GM23338 (cell line): ENCODE measurements around the gene FAM83C. TPM values are rescaled to one million over a fixed set of nuclear protein-coding genes. Genes with fewer than 3 reads are reported as not detected.

Source experiments
- ATAC-seq: fragments of 200-7000 bp; cut with Tn5 transposase; 3 replicates; pipeline ENCODE4 v1.9.1; 2020
- DNase-seq: peaks from one replicate; pipeline ENCODE4 v3.0.0-alpha.2; 2015; ENCODE audit warnings: low spot score
- H2AFZ ChIP-seq: fragments of 200-600 bp; sonication (generic); 2 replicates; pipeline ENCODE4 v1.8.0; 2016; ENCODE audit warnings: antibody characterized with exemption, mild to moderate bottlenecking, moderate library complexity
- H3F3A ChIP-seq: fragments of 200-600 bp; sonication (generic); replicated peaks from 2 replicates; pipeline ENCODE4 v1.8.0; 2017; ENCODE audit warnings: antibody characterized with exemption, mixed run types, low read depth
- H3K27ac ChIP-seq: fragments of 200-600 bp; sonication (generic); 2 replicates; pipeline ENCODE4 v1.6.1; 2016; ENCODE audit warnings: low read depth
- H3K27me3 ChIP-seq: fragments of 200-600 bp; sonication (generic); 2 replicates; pipeline ENCODE4 v1.8.0; 2016; ENCODE audit warnings: mild to moderate bottlenecking, mixed run types, moderate library complexity; ENCODE audit not compliant: insufficient read depth
- H3K36me3 ChIP-seq: fragments of 200-600 bp; sonication (generic); 2 replicates; pipeline ENCODE4 v1.8.0; 2016; ENCODE audit warnings: mild to moderate bottlenecking; ENCODE audit not compliant: insufficient read depth
- H3K4me1 ChIP-seq: fragments of 200-600 bp; sonication (generic); 2 replicates; pipeline ENCODE4 v1.8.0; 2016; ENCODE audit warnings: mild to moderate bottlenecking, moderate library complexity; ENCODE audit not compliant: insufficient read depth
- H3K4me2 ChIP-seq: fragments of 200-600 bp; sonication (generic); 2 replicates; pipeline ENCODE4 v1.7.1; 2017; ENCODE audit warnings: mixed run types
- H3K4me3 ChIP-seq: fragments of 200-600 bp; sonication (generic); 2 replicates; pipeline ENCODE4 v1.6.1; 2016; ENCODE audit warnings: mixed run types
- H3K79me2 ChIP-seq: fragments of 200-600 bp; sonication (generic); replicated peaks from 2 replicates; pipeline ENCODE4 v1.8.0; 2017; ENCODE audit warnings: mild to moderate bottlenecking; ENCODE audit not compliant: insufficient read depth
- H3K9me2 ChIP-seq: fragments of 200-600 bp; sonication (generic); 2 replicates; pipeline ENCODE4 v1.8.0; 2017; ENCODE audit not compliant: insufficient read depth
- H4K20me1 ChIP-seq: fragments of 200-600 bp; sonication (generic); replicated peaks from 2 replicates; pipeline ENCODE4 v1.8.0; 2017; ENCODE audit warnings: mild to moderate bottlenecking; ENCODE audit not compliant: insufficient read depth
- H3K27ac Mint-ChIP-seq: 2 replicates; pipeline ENCODE4 v1.8.0; 2020; ENCODE audit warnings: inconsistent platforms, mild to moderate bottlenecking, moderate library complexity, mixed read lengths
- H3K27me3 Mint-ChIP-seq: 3 replicates; pipeline ENCODE4 v1.8.0; 2022; ENCODE audit warnings: low read depth, mild to moderate bottlenecking, moderate library complexity, mixed read lengths, inconsistent platforms; ENCODE audit not compliant: insufficient read depth, poor library complexity
- H3K36me3 Mint-ChIP-seq: 3 replicates; pipeline ENCODE4 v1.8.0; 2021; ENCODE audit warnings: low read depth, mild to moderate bottlenecking, inconsistent platforms, moderate library complexity, mixed read lengths
- H3K4me1 Mint-ChIP-seq: 3 replicates; pipeline ENCODE4 v1.8.0; 2020; ENCODE audit warnings: mild to moderate bottlenecking, inconsistent platforms, mixed read lengths
- H3K4me3 Mint-ChIP-seq: 3 replicates; pipeline ENCODE4 v1.8.0; 2021; ENCODE audit warnings: moderate library complexity, mild to moderate bottlenecking, inconsistent platforms, mixed read lengths
- H3K9me3 Mint-ChIP-seq: 3 replicates; pipeline ENCODE4 v1.8.0; 2020; ENCODE audit warnings: moderate library complexity, mild to moderate bottlenecking, inconsistent platforms, mixed read lengths
- CREB1 ChIP-seq: fragments of 250-450 bp; sonication (Bioruptor Pico); IDR thresholded peaks from 2 replicates; pipeline ENCODE4 v1.5.0; 2020; ENCODE audit warnings: low read depth, mild to moderate bottlenecking, moderate library complexity
- CTCF ChIP-seq, 2 experiments: fragments of 200-600 bp in 1 of 2; sonication (generic) in 1 of 2; conservative IDR thresholded peaks; 2 replicates each; pipeline versions ENCODE4 v1.5.1 to v1.6.1; 2016 to 2017; ENCODE audit warnings: antibody characterized with exemption in 2 of 2, low read depth in 2 of 2, mild to moderate bottlenecking in 2 of 2, moderate library complexity in 1 of 2
- EZH2 ChIP-seq: fragments of 200-600 bp; sonication (generic); IDR thresholded peaks from one replicate; pipeline ENCODE4 v1.8.0; 2017; ENCODE audit warnings: antibody characterized with exemption, mild to moderate bottlenecking, low read depth; ENCODE audit not compliant: unreplicated experiment
- JUNB ChIP-seq: IDR thresholded peaks from one replicate; pipeline ENCODE4 v1.6.1; 2016; ENCODE audit warnings: antibody characterized with exemption; ENCODE audit not compliant: unreplicated experiment
- NANOG ChIP-seq: IDR thresholded peaks from 2 replicates; pipeline ENCODE4 v1.6.1; 2016; ENCODE audit warnings: antibody characterized with exemption, borderline replicate concordance
- STAT1 ChIP-seq: IDR thresholded peaks from one replicate; pipeline ENCODE4 v1.6.1; 2016; ENCODE audit warnings: antibody characterized with exemption; ENCODE audit not compliant: unreplicated experiment
- ZNF114 ChIP-seq: fragments of 250-450 bp; sonication (Bioruptor Pico); IDR thresholded peaks from 2 replicates; pipeline ENCODE4 v1.5.0; 2020; ENCODE audit warnings: mild to moderate bottlenecking, moderate library complexity
- polyA plus RNA-seq: library from polyadenylated mRNA; unstranded; fragments of >200 nt; fragmentation: Nextera tagmentation; extraction: Ambion mirVana; gene quantifications from 2 replicates; pipeline ENCODE4 v1.2.1, GENCODE V29; 2016
- total RNA-seq: library from RNA; depleted of rRNA; stranded (reverse); fragments of >200 nt; shearing (Covaris generic); gene quantifications from 2 replicates; pipeline ENCODE4 v1.2.3, GENCODE V29; 2014
- TF ChIP-seq, protein P1 (sequence below): IDR thresholded peaks from one replicate; pipeline ENCODE4 v1.6.1; 2018; ENCODE audit warnings: antibody characterized with exemption; ENCODE audit not compliant: unreplicated experiment
- TF ChIP-seq, protein P2 (sequence below): fragments of 250-450 bp; sonication (Bioruptor Pico); IDR thresholded peaks from 2 replicates; pipeline ENCODE4 v1.5.0; 2020; ENCODE audit warnings: mild to moderate bottlenecking, moderate library complexity

Gene FAM83C
- total and polyA plus RNA-seq, 2 experiments from 2014 or later: 0.10 TPM; not detected in 1

GRCh38 chr20:35341366-35342028 lies 49.3 kb upstream of the FAM83C start:
- peaks cover 10% of the 10 kb centered on the region for H3K36me3 ChIP-seq
- H3K27ac Mint-ChIP-seq: no peak overlapping the region
- no peaks in the 10 kb centered on the region for H3K79me2 ChIP-seq
- peaks cover 6% of the 10 kb centered on the region; the same call in 1 of the 2 replicates for H4K20me1 ChIP-seq
- no peak overlapping the region for H3K4me3 ChIP-seq
- no peak overlapping the region for H3K4me3 Mint-ChIP-seq
- H3K9me3 Mint-ChIP-seq: no peaks in the 10 kb centered on the region
- H3K4me1 Mint-ChIP-seq: peaks cover 6% of the 10 kb centered on the region; the same call in 1 of the 3 replicates
- no peaks in the 10 kb centered on the region for H3K27me3 ChIP-seq
- DNase-seq (no peak), ATAC-seq (no peak)
- peaks cover 22% of the 10 kb centered on the region for H3K36me3 Mint-ChIP-seq
- no peaks in the 10 kb centered on the region; the same call in 1 of the 2 replicates for H3F3A ChIP-seq
- peak overlapping the region; percentile 43; the same call in 1 of the 2 replicates for H3K27ac ChIP-seq
- no peaks in the 10 kb centered on the region for H3K9me2 ChIP-seq
- H2AFZ ChIP-seq: no peak overlapping the region
- no peak overlapping the region for H3K4me2 ChIP-seq
- TF ChIP-seq EZH2 (no peak), JUNB (no peak), NANOG (no peak), CTCF (conservative IDR thresholded peaks at IDR 0.05; ENCODE audit: low read depth in 2 of 2) (no peak), CREB1 (CRISPR knock-in tag) (no peak), ZNF114 (CRISPR knock-in tag) (no peak), STAT1 (no peak)
- TF ChIP-seq, protein P1, sequence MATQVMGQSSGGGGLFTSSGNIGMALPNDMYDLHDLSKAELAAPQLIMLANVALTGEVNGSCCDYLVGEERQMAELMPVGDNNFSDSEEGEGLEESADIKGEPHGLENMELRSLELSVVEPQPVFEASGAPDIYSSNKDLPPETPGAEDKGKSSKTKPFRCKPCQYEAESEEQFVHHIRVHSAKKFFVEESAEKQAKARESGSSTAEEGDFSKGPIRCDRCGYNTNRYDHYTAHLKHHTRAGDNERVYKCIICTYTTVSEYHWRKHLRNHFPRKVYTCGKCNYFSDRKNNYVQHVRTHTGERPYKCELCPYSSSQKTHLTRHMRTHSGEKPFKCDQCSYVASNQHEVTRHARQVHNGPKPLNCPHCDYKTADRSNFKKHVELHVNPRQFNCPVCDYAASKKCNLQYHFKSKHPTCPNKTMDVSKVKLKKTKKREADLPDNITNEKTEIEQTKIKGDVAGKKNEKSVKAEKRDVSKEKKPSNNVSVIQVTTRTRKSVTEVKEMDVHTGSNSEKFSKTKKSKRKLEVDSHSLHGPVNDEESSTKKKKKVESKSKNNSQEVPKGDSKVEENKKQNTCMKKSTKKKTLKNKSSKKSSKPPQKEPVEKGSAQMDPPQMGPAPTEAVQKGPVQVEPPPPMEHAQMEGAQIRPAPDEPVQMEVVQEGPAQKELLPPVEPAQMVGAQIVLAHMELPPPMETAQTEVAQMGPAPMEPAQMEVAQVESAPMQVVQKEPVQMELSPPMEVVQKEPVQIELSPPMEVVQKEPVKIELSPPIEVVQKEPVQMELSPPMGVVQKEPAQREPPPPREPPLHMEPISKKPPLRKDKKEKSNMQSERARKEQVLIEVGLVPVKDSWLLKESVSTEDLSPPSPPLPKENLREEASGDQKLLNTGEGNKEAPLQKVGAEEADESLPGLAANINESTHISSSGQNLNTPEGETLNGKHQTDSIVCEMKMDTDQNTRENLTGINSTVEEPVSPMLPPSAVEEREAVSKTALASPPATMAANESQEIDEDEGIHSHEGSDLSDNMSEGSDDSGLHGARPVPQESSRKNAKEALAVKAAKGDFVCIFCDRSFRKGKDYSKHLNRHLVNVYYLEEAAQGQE: no peak
- TF ChIP-seq, protein P2, sequence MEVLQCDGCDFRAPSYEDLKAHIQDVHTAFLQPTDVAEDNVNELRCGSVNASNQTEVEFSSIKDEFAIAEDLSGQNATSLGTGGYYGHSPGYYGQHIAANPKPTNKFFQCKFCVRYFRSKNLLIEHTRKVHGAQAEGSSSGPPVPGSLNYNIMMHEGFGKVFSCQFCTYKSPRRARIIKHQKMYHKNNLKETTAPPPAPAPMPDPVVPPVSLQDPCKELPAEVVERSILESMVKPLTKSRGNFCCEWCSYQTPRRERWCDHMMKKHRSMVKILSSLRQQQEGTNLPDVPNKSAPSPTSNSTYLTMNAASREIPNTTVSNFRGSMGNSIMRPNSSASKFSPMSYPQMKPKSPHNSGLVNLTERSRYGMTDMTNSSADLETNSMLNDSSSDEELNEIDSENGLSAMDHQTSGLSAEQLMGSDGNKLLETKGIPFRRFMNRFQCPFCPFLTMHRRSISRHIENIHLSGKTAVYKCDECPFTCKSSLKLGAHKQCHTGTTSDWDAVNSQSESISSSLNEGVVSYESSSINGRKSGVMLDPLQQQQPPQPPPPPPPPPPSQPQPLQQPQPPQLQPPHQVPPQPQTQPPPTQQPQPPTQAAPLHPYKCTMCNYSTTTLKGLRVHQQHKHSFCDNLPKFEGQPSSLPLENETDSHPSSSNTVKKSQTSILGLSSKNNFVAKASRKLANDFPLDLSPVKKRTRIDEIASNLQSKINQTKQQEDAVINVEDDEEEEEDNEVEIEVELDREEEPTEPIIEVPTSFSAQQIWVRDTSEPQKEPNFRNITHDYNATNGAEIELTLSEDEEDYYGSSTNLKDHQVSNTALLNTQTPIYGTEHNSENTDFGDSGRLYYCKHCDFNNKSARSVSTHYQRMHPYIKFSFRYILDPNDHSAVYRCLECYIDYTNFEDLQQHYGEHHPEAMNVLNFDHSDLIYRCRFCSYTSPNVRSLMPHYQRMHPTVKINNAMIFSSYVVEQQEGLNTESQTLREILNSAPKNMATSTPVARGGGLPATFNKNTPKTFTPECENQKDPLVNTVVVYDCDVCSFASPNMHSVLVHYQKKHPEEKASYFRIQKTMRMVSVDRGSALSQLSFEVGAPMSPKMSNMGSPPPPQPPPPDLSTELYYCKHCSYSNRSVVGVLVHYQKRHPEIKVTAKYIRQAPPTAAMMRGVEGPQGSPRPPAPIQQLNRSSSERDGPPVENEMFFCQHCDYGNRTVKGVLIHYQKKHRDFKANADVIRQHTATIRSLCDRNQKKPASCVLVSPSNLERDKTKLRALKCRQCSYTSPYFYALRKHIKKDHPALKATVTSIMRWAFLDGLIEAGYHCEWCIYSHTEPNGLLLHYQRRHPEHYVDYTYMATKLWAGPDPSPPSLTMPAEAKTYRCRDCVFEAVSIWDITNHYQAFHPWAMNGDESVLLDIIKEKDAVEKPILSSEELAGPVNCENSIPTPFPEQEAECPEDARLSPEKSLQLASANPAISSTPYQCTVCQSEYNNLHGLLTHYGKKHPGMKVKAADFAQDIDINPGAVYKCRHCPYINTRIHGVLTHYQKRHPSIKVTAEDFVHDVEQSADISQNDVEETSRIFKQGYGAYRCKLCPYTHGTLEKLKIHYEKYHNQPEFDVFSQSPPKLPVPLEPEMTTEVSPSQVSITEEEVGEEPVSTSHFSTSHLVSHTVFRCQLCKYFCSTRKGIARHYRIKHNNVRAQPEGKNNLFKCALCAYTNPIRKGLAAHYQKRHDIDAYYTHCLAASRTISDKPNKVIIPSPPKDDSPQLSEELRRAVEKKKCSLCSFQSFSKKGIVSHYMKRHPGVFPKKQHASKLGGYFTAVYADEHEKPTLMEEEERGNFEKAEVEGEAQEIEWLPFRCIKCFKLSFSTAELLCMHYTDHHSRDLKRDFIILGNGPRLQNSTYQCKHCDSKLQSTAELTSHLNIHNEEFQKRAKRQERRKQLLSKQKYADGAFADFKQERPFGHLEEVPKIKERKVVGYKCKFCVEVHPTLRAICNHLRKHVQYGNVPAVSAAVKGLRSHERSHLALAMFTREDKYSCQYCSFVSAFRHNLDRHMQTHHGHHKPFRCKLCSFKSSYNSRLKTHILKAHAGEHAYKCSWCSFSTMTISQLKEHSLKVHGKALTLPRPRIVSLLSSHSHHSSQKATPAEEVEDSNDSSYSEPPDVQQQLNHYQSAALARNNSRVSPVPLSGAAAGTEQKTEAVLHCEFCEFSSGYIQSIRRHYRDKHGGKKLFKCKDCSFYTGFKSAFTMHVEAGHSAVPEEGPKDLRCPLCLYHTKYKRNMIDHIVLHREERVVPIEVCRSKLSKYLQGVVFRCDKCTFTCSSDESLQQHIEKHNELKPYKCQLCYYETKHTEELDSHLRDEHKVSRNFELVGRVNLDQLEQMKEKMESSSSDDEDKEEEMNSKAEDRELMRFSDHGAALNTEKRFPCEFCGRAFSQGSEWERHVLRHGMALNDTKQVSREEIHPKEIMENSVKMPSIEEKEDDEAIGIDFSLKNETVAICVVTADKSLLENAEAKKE (CRISPR knock-in tag): no peak
- no peaks in the 10 kb centered on the region for H3K27me3 Mint-ChIP-seq
- H3K4me1 ChIP-seq: no peaks in the 10 kb centered on the region
